Panc1 (cell line): ENCODE results near the gene MKLN1. TPM values are rescaled to one million over a fixed set of nuclear protein-coding genes. Genes with fewer than 3 reads are reported as not detected.

Experiments used
- ATAC-seq: fragments of 200-7000 bp; cut with Tn5 transposase; 2 replicates; pipeline ENCODE4 v1.9.1; 2020; ENCODE audit warnings: mild to moderate bottlenecking, moderate library complexity
- BruUV-seq: library from RNA; stranded (reverse); fragments of 400-500 nt; replicated peaks from 2 replicates; lab custom pipeline; 2021; lab: Mats Ljungman, UMichigan
- CTCF ChIA-PET: fragments of 300-600 bp; sonication (Branson Sonifier 250); formaldehyde crosslinking; loops from one replicate; lab custom pipeline; 2022; ENCODE audit warnings: antibody characterized with exemption; lab: Charles Lee
- POLR2A ChIA-PET: fragments of 300-600 bp; sonication (Branson Sonifier 250); formaldehyde crosslinking; loops from one replicate; lab custom pipeline; 2022; ENCODE audit warnings: antibody characterized with exemption; lab: Charles Lee
- DNase-seq: peaks from one replicate; pipeline ENCODE4 v3.0.0-alpha.2; 2010; ENCODE audit warnings: low read depth, low spot score
- H3K27ac ChIP-seq: 2 replicates; pipeline ENCODE4 v1.5.1; 2011; ENCODE audit warnings: mild to moderate bottlenecking, low read length, inconsistent platforms
- H3K27me3 ChIP-seq: fragments of 200-500 bp; sonication (Bioruptor generic); 2 replicates; pipeline ENCODE4 v1.6.0; 2014; ENCODE audit warnings: low read length, inconsistent platforms; ENCODE audit not compliant: control insufficient read depth, insufficient read depth
- H3K36me3 ChIP-seq: fragments of 200-500 bp; sonication (Bioruptor generic); 2 replicates; pipeline ENCODE4 v1.5.1; 2014; ENCODE audit warnings: inconsistent platforms, mild to moderate bottlenecking, low read length, moderate library complexity; ENCODE audit not compliant: control insufficient read depth, insufficient read depth
- H3K4me1 ChIP-seq: 2 replicates; pipeline ENCODE4 v1.5.1; 2011; ENCODE audit warnings: inconsistent platforms, mild to moderate bottlenecking, low read length, moderate library complexity; ENCODE audit not compliant: control insufficient read depth, insufficient read depth
- H3K4me3 ChIP-seq, 2 experiments: 2 replicates each; pipeline ENCODE4 v1.5.1; 2011 to 2012; ENCODE audit warnings: low read depth in 2 of 2, low read length in 2 of 2, mild to moderate bottlenecking in 2 of 2, inconsistent platforms in 1 of 2, moderate library complexity in 1 of 2
- H3K9me3 ChIP-seq: fragments of 200-500 bp; sonication (Bioruptor generic); 2 replicates; pipeline ENCODE4 v1.5.1; 2014; ENCODE audit warnings: low read depth, mild to moderate bottlenecking, inconsistent platforms, low read length, moderate library complexity; ENCODE audit not compliant: control insufficient read depth, insufficient read depth
- POLR2AphosphoS5 ChIP-seq: IDR thresholded peaks from 2 replicates; pipeline ENCODE4 v1.6.1; 2012; ENCODE audit warnings: mild to moderate bottlenecking, low read depth, low read length, moderate library complexity
- SIN3A ChIP-seq: IDR thresholded peaks from 2 replicates; pipeline ENCODE4 v1.6.1; 2012; ENCODE audit warnings: low read depth, mild to moderate bottlenecking, low read length, moderate library complexity, borderline replicate concordance; ENCODE audit not compliant: insufficient read depth
- TCF7L2 ChIP-seq: IDR thresholded peaks from 2 replicates; pipeline ENCODE4 v1.6.1; 2011; ENCODE audit warnings: mild to moderate bottlenecking, low read depth, low read length, inconsistent platforms
- in situ Hi-C: cut with HindIII; loops from 2 replicates; pipeline ENCODE4 v1.10.0; 2016; ENCODE audit warnings: low sequenced_read_pairs, low pct_unique_long_range_greater_than_20kb
- intact Hi-C: fragments of 100-400 bp; cut with micrococcal nuclease; formaldehyde crosslinking; loops from one replicate; pipeline ENCODE4 v1.10.0; 2022; ENCODE audit not compliant: unreplicated experiment
- total RNA-seq: library from RNA; stranded (reverse); gene quantifications from one replicate; pipeline ENCODE4 v1.2.1, GENCODE V29; 2021; ENCODE audit not compliant: unreplicated experiment
- TF ChIP-seq, protein P1 (sequence below), 2 experiments: IDR thresholded peaks; 2 replicates each; pipeline ENCODE4 v1.6.1; 2011 to 2012; ENCODE audit warnings: low read depth in 2 of 2, control low read depth in 1 of 2, low read length in 1 of 2, mild to moderate bottlenecking in 1 of 2, moderate library complexity in 1 of 2; ENCODE audit not compliant: insufficient read depth in 1 of 2
- TF ChIP-seq, protein P2 (sequence below): fragments of 450-650 bp; IDR thresholded peaks from 2 replicates; pipeline ENCODE4 v1.5.1; 2017; ENCODE audit warnings: mild to moderate bottlenecking

Gene MKLN1
- total RNA-seq, 1 experiment from 2014 or later: 46.4 TPM

DNA sequence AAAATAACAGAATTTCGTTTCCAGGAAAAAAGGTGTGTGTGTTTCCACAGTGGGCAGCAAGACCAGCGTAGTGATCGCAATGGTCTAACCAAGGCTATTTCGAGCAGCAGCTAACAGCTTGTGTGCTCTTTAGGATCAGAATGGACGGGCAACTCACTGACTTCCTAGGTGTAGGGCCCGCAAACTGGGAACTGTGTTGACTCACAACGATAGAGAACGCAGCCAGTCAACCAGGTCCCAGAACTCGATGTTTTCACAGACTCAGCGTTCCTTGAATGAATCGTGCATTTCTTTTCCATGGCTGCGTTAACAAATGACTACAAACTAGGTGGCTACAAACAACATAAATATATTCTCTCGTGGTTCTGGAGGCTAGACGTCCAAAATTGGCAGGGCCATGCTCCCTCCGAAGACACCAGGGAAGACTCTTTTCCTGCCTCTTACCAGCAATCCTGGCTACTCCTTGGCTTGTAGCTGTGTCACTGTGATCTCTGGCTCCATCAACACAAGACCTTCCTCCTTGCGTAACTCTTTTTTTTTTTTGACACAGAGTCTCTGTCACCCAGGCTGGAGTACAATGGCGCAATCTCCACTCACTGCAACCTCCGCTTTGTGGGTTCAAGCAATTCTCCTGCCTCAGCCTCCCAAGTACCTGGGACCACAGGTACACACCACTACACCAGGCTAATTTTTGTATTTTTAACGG, 189.7 kb downstream of the MKLN1 start:
- no peaks in the 10 kb centered on the region for H3K9me3 ChIP-seq
- H3K27ac ChIP-seq: no peak overlapping the region
- TF ChIP-seq, protein P1, sequence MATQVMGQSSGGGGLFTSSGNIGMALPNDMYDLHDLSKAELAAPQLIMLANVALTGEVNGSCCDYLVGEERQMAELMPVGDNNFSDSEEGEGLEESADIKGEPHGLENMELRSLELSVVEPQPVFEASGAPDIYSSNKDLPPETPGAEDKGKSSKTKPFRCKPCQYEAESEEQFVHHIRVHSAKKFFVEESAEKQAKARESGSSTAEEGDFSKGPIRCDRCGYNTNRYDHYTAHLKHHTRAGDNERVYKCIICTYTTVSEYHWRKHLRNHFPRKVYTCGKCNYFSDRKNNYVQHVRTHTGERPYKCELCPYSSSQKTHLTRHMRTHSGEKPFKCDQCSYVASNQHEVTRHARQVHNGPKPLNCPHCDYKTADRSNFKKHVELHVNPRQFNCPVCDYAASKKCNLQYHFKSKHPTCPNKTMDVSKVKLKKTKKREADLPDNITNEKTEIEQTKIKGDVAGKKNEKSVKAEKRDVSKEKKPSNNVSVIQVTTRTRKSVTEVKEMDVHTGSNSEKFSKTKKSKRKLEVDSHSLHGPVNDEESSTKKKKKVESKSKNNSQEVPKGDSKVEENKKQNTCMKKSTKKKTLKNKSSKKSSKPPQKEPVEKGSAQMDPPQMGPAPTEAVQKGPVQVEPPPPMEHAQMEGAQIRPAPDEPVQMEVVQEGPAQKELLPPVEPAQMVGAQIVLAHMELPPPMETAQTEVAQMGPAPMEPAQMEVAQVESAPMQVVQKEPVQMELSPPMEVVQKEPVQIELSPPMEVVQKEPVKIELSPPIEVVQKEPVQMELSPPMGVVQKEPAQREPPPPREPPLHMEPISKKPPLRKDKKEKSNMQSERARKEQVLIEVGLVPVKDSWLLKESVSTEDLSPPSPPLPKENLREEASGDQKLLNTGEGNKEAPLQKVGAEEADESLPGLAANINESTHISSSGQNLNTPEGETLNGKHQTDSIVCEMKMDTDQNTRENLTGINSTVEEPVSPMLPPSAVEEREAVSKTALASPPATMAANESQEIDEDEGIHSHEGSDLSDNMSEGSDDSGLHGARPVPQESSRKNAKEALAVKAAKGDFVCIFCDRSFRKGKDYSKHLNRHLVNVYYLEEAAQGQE (IDR thresholded peaks at IDR 0.05; ENCODE audit: insufficient read depth in 1 of 2, low read depth in 2 of 2, low read length in 1 of 2): no peak
- no peak for TF ChIP-seq POLR2AphosphoS5
- H3K4me1 ChIP-seq: no peaks in the 10 kb centered on the region
- ChIA-PET CTCF (no interaction called here), POLR2A (no interaction called here)
- in situ Hi-C loops (no loop called here), intact Hi-C loops (no loop called here)
- no peak for ATAC-seq
- no peak overlapping the region for H3K4me3 ChIP-seq
- no peak for DNase-seq
- BruUV-seq: no TSS peak
- H3K27me3 ChIP-seq: no peaks in the 10 kb centered on the region
- no peaks in the 10 kb centered on the region for H3K36me3 ChIP-seq

DNA sequence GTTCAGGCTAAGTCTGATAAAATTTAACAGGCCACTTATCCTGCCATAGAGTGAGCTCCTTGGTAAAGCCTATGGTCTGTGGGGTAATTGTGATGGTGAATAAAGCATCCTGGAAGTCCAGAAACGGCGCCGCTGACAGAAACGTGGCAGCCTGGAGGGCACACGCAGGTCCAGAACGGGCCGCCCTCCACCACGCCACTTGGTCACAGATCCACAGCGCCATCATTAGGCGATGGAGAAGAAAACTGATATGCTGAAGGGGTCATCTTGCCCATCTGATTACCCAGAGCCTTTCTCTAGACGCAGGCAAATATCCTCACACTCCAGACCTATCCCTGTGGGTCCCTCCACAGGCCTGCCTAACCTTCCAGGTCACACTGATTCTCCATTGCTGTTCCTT, 190.9 kb downstream of the MKLN1 start:
- Histone ChIP-seq H3K27me3 (no peaks in the 10 kb centered on the region), H3K4me3 (no peak overlapping the region), H3K27ac (no peak overlapping the region), H3K36me3 (no peaks in the 10 kb centered on the region), H3K9me3 (no peaks in the 10 kb centered on the region), H3K4me1 (no peaks in the 10 kb centered on the region)
- POLR2A ChIA-PET: interaction anchor here (0.6 kb wide), 1 partner anchor 21 kb away, joined by 5 read pairs; no protein-coding TSS in a partner anchor
- BruUV-seq: no TSS peak
- CTCF ChIA-PET: interaction anchor here (0.6 kb wide), 1 partner anchor 178 kb away, joined by 3 read pairs; no protein-coding TSS in a partner anchor
- in situ Hi-C loops: no loop called here
- ATAC-seq (no peak), DNase-seq (no peak)
- no peak for TF ChIP-seq POLR2AphosphoS5
- no peak for TF ChIP-seq TCF7L2
- TF ChIP-seq SIN3A: no peak
- TF ChIP-seq, protein P2, sequence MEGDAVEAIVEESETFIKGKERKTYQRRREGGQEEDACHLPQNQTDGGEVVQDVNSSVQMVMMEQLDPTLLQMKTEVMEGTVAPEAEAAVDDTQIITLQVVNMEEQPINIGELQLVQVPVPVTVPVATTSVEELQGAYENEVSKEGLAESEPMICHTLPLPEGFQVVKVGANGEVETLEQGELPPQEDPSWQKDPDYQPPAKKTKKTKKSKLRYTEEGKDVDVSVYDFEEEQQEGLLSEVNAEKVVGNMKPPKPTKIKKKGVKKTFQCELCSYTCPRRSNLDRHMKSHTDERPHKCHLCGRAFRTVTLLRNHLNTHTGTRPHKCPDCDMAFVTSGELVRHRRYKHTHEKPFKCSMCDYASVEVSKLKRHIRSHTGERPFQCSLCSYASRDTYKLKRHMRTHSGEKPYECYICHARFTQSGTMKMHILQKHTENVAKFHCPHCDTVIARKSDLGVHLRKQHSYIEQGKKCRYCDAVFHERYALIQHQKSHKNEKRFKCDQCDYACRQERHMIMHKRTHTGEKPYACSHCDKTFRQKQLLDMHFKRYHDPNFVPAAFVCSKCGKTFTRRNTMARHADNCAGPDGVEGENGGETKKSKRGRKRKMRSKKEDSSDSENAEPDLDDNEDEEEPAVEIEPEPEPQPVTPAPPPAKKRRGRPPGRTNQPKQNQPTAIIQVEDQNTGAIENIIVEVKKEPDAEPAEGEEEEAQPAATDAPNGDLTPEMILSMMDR: no peak
- TF ChIP-seq, protein P1 (IDR thresholded peaks at IDR 0.05; ENCODE audit: insufficient read depth in 1 of 2, low read depth in 2 of 2, low read length in 1 of 2): no peak
- intact Hi-C loops: no loop called here
